KOPT-K1 (cell line): Measurements from ENCODE around the gene SDK1.

Source experiments
- H3K27ac ChIP-seq: fragments of 200-600 bp; sonication (generic); 2 replicates; pipeline ENCODE4 v1.5.1; 2016; ENCODE audit warnings: antibody characterized with exemption, mild to moderate bottlenecking, low read depth, low read length; ENCODE audit not compliant: poor library complexity, severe bottlenecking
- H3K36me3 ChIP-seq: fragments of 200-600 bp; sonication (generic); 2 replicates; pipeline ENCODE4 v1.5.1; 2017; ENCODE audit warnings: antibody characterized with exemption, mild to moderate bottlenecking, low read length, moderate library complexity; ENCODE audit not compliant: insufficient read depth
- H3K9me3 ChIP-seq: fragments of 200-600 bp; sonication (generic); 2 replicates; pipeline ENCODE4 v1.5.1; 2017; ENCODE audit warnings: antibody characterized with exemption, low read length, mild to moderate bottlenecking; ENCODE audit not compliant: insufficient read depth, poor library complexity, severe bottlenecking

The SDK1 gene

GRCh38 chr7:3464900-3465622 lies 164.0 kb downstream of the SDK1 start:
- no peaks in the 10 kb centered on the region for H3K36me3 ChIP-seq
- H3K9me3 ChIP-seq = no peaks in the 10 kb centered on the region
- no peak overlapping the region for H3K27ac ChIP-seq

GRCh38 chr7:3466261-3466660 lies 165.2 kb downstream of the SDK1 start:
- Histone ChIP-seq H3K36me3 (no peaks in the 10 kb centered on the region), H3K27ac (no peak overlapping the region), H3K9me3 (no peaks in the 10 kb centered on the region)

- H3K27ac ChIP-seq = no peak overlapping the region
- no peaks in the 10 kb centered on the region for H3K9me3 ChIP-seq
- H3K36me3 ChIP-seq = no peaks in the 10 kb centered on the region
Measured at GRCh38 chr7:3469641-3470040, 168.6 kb downstream of the SDK1 start.

GRCh38 chr7:3480197-3480596 lies 179.1 kb downstream of the SDK1 start:
- Histone ChIP-seq H3K36me3 (no peaks in the 10 kb centered on the region), H3K9me3 (peaks cover 7% of the 10 kb centered on the region), H3K27ac (no peak overlapping the region)

- peaks cover 7% of the 10 kb centered on the region for H3K9me3 ChIP-seq
- no peaks in the 10 kb centered on the region for H3K36me3 ChIP-seq
- H3K27ac ChIP-seq = no peak overlapping the region
Measured at GRCh38 chr7:3481435-3481834, 180.4 kb downstream of the SDK1 start.

- no peak overlapping the region for H3K27ac ChIP-seq
- peaks cover 7% of the 10 kb centered on the region for H3K9me3 ChIP-seq
- H3K36me3 ChIP-seq = no peaks in the 10 kb centered on the region
Measured at GRCh38 chr7:3482147-3482921, 181.3 kb downstream of the SDK1 start.

GRCh38 chr7:3486841-3487240 lies 185.8 kb downstream of the SDK1 start:
- peaks cover 5% of the 10 kb centered on the region for H3K9me3 ChIP-seq
- H3K36me3 ChIP-seq = no peaks in the 10 kb centered on the region
- H3K27ac ChIP-seq = no peak overlapping the region

GRCh38 chr7:3488829-3489228 lies 187.8 kb downstream of the SDK1 start:
- no peaks in the 10 kb centered on the region for H3K36me3 ChIP-seq
- H3K27ac ChIP-seq = no peak overlapping the region
- H3K9me3 ChIP-seq = peaks cover 5% of the 10 kb centered on the region

- no peaks in the 10 kb centered on the region for H3K36me3 ChIP-seq
- peaks cover 5% of the 10 kb centered on the region for H3K9me3 ChIP-seq
- no peak overlapping the region for H3K27ac ChIP-seq
Measured at GRCh38 chr7:3493499-3493898, 192.4 kb downstream of the SDK1 start.

GRCh38 chr7:3494947-3495346 lies 193.9 kb downstream of the SDK1 start:
- H3K36me3 ChIP-seq = no peaks in the 10 kb centered on the region
- H3K27ac ChIP-seq = no peak overlapping the region
- H3K9me3 ChIP-seq = peaks cover 9% of the 10 kb centered on the region

GRCh38 chr7:3495530-3495929 lies 194.5 kb downstream of the SDK1 start:
- Histone ChIP-seq H3K27ac (no peak overlapping the region), H3K36me3 (no peaks in the 10 kb centered on the region), H3K9me3 (peaks cover 13% of the 10 kb centered on the region)

GRCh38 chr7:3495954-3496353 lies 194.9 kb downstream of the SDK1 start:
- H3K36me3 ChIP-seq = no peaks in the 10 kb centered on the region
- peaks cover 8% of the 10 kb centered on the region for H3K9me3 ChIP-seq
- H3K27ac ChIP-seq = no peak overlapping the region

- Histone ChIP-seq H3K9me3 (peaks cover 8% of the 10 kb centered on the region), H3K36me3 (no peaks in the 10 kb centered on the region), H3K27ac (no peak overlapping the region)
Measured at GRCh38 chr7:3497796-3498195, 196.7 kb downstream of the SDK1 start.

- no peaks in the 10 kb centered on the region for H3K36me3 ChIP-seq
- H3K27ac ChIP-seq = no peak overlapping the region
- peaks cover 13% of the 10 kb centered on the region for H3K9me3 ChIP-seq
Measured at GRCh38 chr7:3501671-3502070, 200.6 kb downstream of the SDK1 start.

GRCh38 chr7:3504384-3504783 lies 203.3 kb downstream of the SDK1 start:
- Histone ChIP-seq H3K27ac (no peak overlapping the region), H3K36me3 (no peaks in the 10 kb centered on the region), H3K9me3 (peaks cover 13% of the 10 kb centered on the region)
